K562 (cell line): ENCODE results near the gene TMEM192. TPM values are rescaled to one million over a fixed set of nuclear protein-coding genes. Genes with fewer than 3 reads are reported as not detected.

ENCODE experiments used
- ATAC-seq: fragments of 200-7000 bp; cut with Tn5 transposase; 3 replicates; pipeline ENCODE4 v1.9.1; 2020; ENCODE audit warnings: moderate library complexity
- BruUV-seq: library from RNA; stranded (reverse); fragments of 400-500 nt; replicated peaks from 2 replicates; lab custom pipeline; 2021; lab: Mats Ljungman, UMichigan
- CTCF ChIA-PET: fragments of 300-600 bp; formaldehyde crosslinking; extraction: SDS; loops from one replicate; lab custom pipeline; 2021; ENCODE audit warnings: low intra/inter-chr PET ratio; lab: Yijun Ruan, JAX
- POLR2A ChIA-PET: fragments of 300-600, 350-650 bp; sonication (Branson Sonifier 250); formaldehyde crosslinking; extraction: SDS; loops from one replicate; lab custom pipeline; 2021; ENCODE audit warnings: antibody characterized with exemption, inconsistent platforms; lab: Yijun Ruan, JAX
- DNase-seq, 4 experiments: peaks; one replicate each; pipeline versions ENCODE4 v3.0.0 to v3.0.0-alpha.2; 2011 to 2018; ENCODE audit warnings: low spot score in 3 of 4, mixed read lengths in 3 of 4; ENCODE audit errors: extremely low read depth in 1 of 4
- FAIRE-seq: peaks from 2 replicates; lab custom pipeline; 2011; peaks lifted over from hg19 to GRCh38; lab: Jason Lieb, UNC
- H2AFZ ChIP-seq: 2 replicates; pipeline ENCODE4 v1.6.0; 2011; ENCODE audit warnings: low read depth, low read length, control low read depth, inconsistent platforms
- H3K27ac ChIP-seq: fragments of 200-600 bp; 3 replicates; pipeline ENCODE4 v1.8.0; 2011; ENCODE audit warnings: low read depth, mild to moderate bottlenecking, control low read depth, inconsistent platforms, low read length, moderate library complexity, mixed read lengths; ENCODE audit errors: extremely low read depth
- H3K27me3 ChIP-seq, 2 experiments: fragments of 300-600 bp in 1 of 2; 2 replicates in 1 of 2; 3 replicates in 1 of 2; pipeline versions ENCODE4 v1.6.0 to v1.8.0; 2011; ENCODE audit warnings: inconsistent platforms in 2 of 2, low read length in 2 of 2, mild to moderate bottlenecking in 1 of 2, mixed read lengths in 1 of 2, moderate library complexity in 1 of 2; ENCODE audit not compliant: control insufficient read depth in 2 of 2, insufficient read depth in 2 of 2
- H3K36me3 ChIP-seq: fragments of 300-600 bp; 3 replicates; pipeline ENCODE4 v1.8.0; 2011; ENCODE audit warnings: mild to moderate bottlenecking, low read length, inconsistent platforms; ENCODE audit not compliant: control insufficient read depth, insufficient read depth
- H3K4me1 ChIP-seq, 2 experiments: fragments of 200-600 bp in 1 of 2; replicated peaks in 1 of 2; 2 replicates in 1 of 2; 3 replicates in 1 of 2; pipeline versions ENCODE4 v1.5.1 to v1.8.0; 2011; ENCODE audit warnings: inconsistent platforms in 2 of 2, low read length in 2 of 2, mild to moderate bottlenecking in 1 of 2, mixed read lengths in 1 of 2, moderate library complexity in 1 of 2; ENCODE audit not compliant: control insufficient read depth in 2 of 2, insufficient read depth in 2 of 2
- H3K4me2 ChIP-seq: 2 replicates; pipeline ENCODE4 v1.6.1; 2011; ENCODE audit warnings: low read length, control low read depth, inconsistent platforms, mixed read lengths; ENCODE audit not compliant: insufficient read depth
- H3K4me3 ChIP-seq: fragments of 200-600 bp; sonication (generic), shearing (Covaris generic); 2 replicates; pipeline ENCODE4 v1.5.1; 2016; ENCODE audit warnings: control low read depth, inconsistent platforms
- H3K79me2 ChIP-seq: fragments of 200-600 bp; 3 replicates; pipeline ENCODE4 v1.8.0; 2011; ENCODE audit warnings: low read length, inconsistent platforms; ENCODE audit not compliant: control insufficient read depth, insufficient read depth
- H3K9ac ChIP-seq, 2 experiments: 2 replicates each; pipeline versions ENCODE4 v1.6.0 to v1.6.1; 2011; ENCODE audit warnings: low read depth in 2 of 2, low read length in 2 of 2, control low read depth in 1 of 2, inconsistent platforms in 1 of 2, mild to moderate bottlenecking in 1 of 2, mixed read lengths in 1 of 2; ENCODE audit not compliant: insufficient read depth in 1 of 2
- H3K9me1 ChIP-seq: one replicate; pipeline ENCODE4 v1.6.0; 2011; ENCODE audit warnings: inconsistent platforms, mild to moderate bottlenecking, low read length, moderate library complexity; ENCODE audit not compliant: control insufficient read depth, insufficient read depth
- H3K9me3 ChIP-seq: replicated peaks from 2 replicates; pipeline ENCODE4 v1.5.1; 2011; ENCODE audit warnings: low read depth, low read length, inconsistent platforms; ENCODE audit not compliant: control insufficient read depth, insufficient read depth
- H4K20me1 ChIP-seq: replicated peaks from 2 replicates; pipeline ENCODE4 v1.6.1; 2011; ENCODE audit warnings: low read length, inconsistent platforms, mixed read lengths; ENCODE audit not compliant: control insufficient read depth, insufficient read depth
- KDM5B ChIP-seq: fragments of 200-600 bp; sonication (generic); IDR thresholded peaks from 2 replicates; pipeline ENCODE4 v1.6.1; 2012; ENCODE audit warnings: low read depth, mild to moderate bottlenecking, moderate library complexity, low read length, control low read depth, inconsistent platforms; ENCODE audit not compliant: insufficient replicate concordance
- LCOR ChIP-seq: sonication (generic); formaldehyde crosslinking; IDR thresholded peaks from 2 replicates; pipeline ENCODE4 v1.8.0; 2022; ENCODE audit warnings: mild to moderate bottlenecking, missing genetic modification reagents
- MECOM ChIP-seq: fragments of 250-450 bp; sonication (Bioruptor Pico); IDR thresholded peaks from 2 replicates; pipeline ENCODE4 v1.8.0; 2022; ENCODE audit warnings: inconsistent platforms
- PHF21A ChIP-seq: fragments of 450-650 bp; IDR thresholded peaks from 2 replicates; pipeline ENCODE4 v1.6.1; 2017; ENCODE audit warnings: low read depth, borderline replicate concordance
- SIX5 ChIP-seq, 2 experiments: IDR thresholded peaks; 2 replicates each; pipeline ENCODE4 v1.6.1; 2011; ENCODE audit warnings: low read length in 2 of 2, borderline replicate concordance in 1 of 2, low read depth in 1 of 2, mild to moderate bottlenecking in 1 of 2, moderate library complexity in 1 of 2; ENCODE audit not compliant: insufficient read depth in 1 of 2
- SMAD4 ChIP-seq: fragments of 250-450 bp; sonication (Bioruptor Pico); conservative IDR thresholded peaks from 2 replicates; pipeline ENCODE4 v1.8.0; 2021; ENCODE audit warnings: inconsistent platforms, mild to moderate bottlenecking, moderate library complexity
- SMARCB1 ChIP-seq: IDR thresholded peaks from 2 replicates; pipeline ENCODE4 v1.6.1; 2011; ENCODE audit warnings: improper control_type of control experiment, low read depth; ENCODE audit not compliant: insufficient read length
- TAF9B ChIP-seq: fragments of 450-650 bp; IDR thresholded peaks from 2 replicates; pipeline ENCODE4 v1.6.1; 2018; ENCODE audit warnings: mild to moderate bottlenecking; ENCODE audit not compliant: partially characterized antibody
- TCF7 ChIP-seq: sonication (generic); IDR thresholded peaks from 2 replicates; pipeline ENCODE4 v1.6.1; 2016; ENCODE audit warnings: antibody characterized with exemption, borderline replicate concordance
- TGIF2 ChIP-seq: sonication (generic); formaldehyde crosslinking; IDR thresholded peaks from 2 replicates; pipeline ENCODE4 v1.8.1; 2022; ENCODE audit warnings: mild to moderate bottlenecking, missing genetic modification reagents, moderate library complexity
- THAP12 ChIP-seq: fragments of 250-450 bp; sonication (Bioruptor Pico); IDR thresholded peaks from 2 replicates; pipeline ENCODE4 v1.9.0; 2021; ENCODE audit warnings: mild to moderate bottlenecking, inconsistent platforms
- TOE1 ChIP-seq, 2 experiments: fragments of 450-650 bp in 1 of 2; sonication (generic) in 1 of 2; formaldehyde crosslinking in 1 of 2; IDR thresholded peaks; 2 replicates each; pipeline versions ENCODE4 v1.7.1 to v1.8.0; 2016 to 2022; ENCODE audit warnings: borderline replicate concordance in 2 of 2, mild to moderate bottlenecking in 2 of 2, antibody characterized with exemption in 1 of 2, inconsistent platforms in 1 of 2, low read depth in 1 of 2, missing genetic modification reagents in 1 of 2, moderate library complexity in 1 of 2
- ZBTB1 ChIP-seq: sonication (generic); formaldehyde crosslinking; IDR thresholded peaks from 2 replicates; pipeline ENCODE4 v1.8.1; 2023; ENCODE audit warnings: missing genetic modification reagents, low read depth, mild to moderate bottlenecking, borderline replicate concordance
- ZBTB17 ChIP-seq: fragments of 450-650 bp; formaldehyde crosslinking; IDR thresholded peaks from 2 replicates; pipeline ENCODE4 v1.4.0; 2020; ENCODE audit warnings: mild to moderate bottlenecking
- ZNF277 ChIP-seq: fragments of 250-450 bp; sonication (Bioruptor Pico); IDR thresholded peaks from 2 replicates; pipeline ENCODE4 v1.8.0; 2022; ENCODE audit warnings: inconsistent platforms, mild to moderate bottlenecking, moderate library complexity, borderline replicate concordance
- ZNF551 ChIP-seq: fragments of 250-450 bp; sonication (Bioruptor Pico); IDR thresholded peaks from 2 replicates; pipeline ENCODE4 v1.5.0; 2021; ENCODE audit warnings: mild to moderate bottlenecking, moderate library complexity
- whole genome bisulfite sequencing: fragments of 100-300 bp; shearing (Covaris generic); methylation state at CpG from one replicate; pipeline ENCODE4 v1.1.6; 2016; ENCODE audit warnings: low coverage, mixed read lengths; ENCODE audit not compliant: insufficient coverage; ENCODE audit errors: missing lambda C conversion rate; 5-methylcytosine and 5-hydroxymethylcytosine counted together
- in situ Hi-C: fragments of 300-500 bp; cut with MboI; formaldehyde crosslinking; loops from 4 replicates; pipeline ENCODE4 v1.15.0; 2018; ENCODE audit warnings: inconsistent platforms, mixed read lengths
- intact Hi-C: fragments of 100-400 bp; cut with micrococcal nuclease; formaldehyde crosslinking; loops from 2 replicates; pipeline ENCODE4 v1.14.2; 2022
- polyA plus RNA-seq, 8 experiments: library from polyadenylated mRNA; depleted of rRNA in 4 of 8; stranded (reverse) in 5 of 8; unstranded in 3 of 8; fragments of >200 nt; fragmentation: Nextera tagmentation in 2 of 8; fragmentation: Illumina TruSeq in 1 of 8; extraction: Ambion mirVana in 2 of 8; extraction: Trizol in 1 of 8; gene quantifications; 2 replicates each; pipeline versions ENCODE4 v1.2.1 to v1.2.3, GENCODE V29; 2011 to 2014; ENCODE audit warnings: inconsistent platforms in 1 of 8, missing spikeins in 1 of 8
- total RNA-seq, 7 experiments: library from RNA; depleted of rRNA in 6 of 7; stranded (reverse); fragments of >200 nt in 6 of 7; fragmentation: Illumina TruSeq in 2 of 7; extraction: Trizol in 2 of 7; gene quantifications; 2 replicates each; pipeline versions ENCODE4 v1.2.1 to v1.2.3, GENCODE V29; 2011 to 2021; ENCODE audit warnings: low replicate concordance in 1 of 7
- TF ChIP-seq, protein P1 (sequence below): fragments of 450-650 bp; IDR thresholded peaks from 2 replicates; pipeline ENCODE4 v1.6.1; 2016; ENCODE audit warnings: low read depth, mild to moderate bottlenecking, moderate library complexity
- TF ChIP-seq, protein P2 (sequence below), 2 experiments: fragments of 250-450 bp in 1 of 2; fragments of 450-650 bp in 1 of 2; sonication (Bioruptor Pico) in 1 of 2; IDR thresholded peaks; 2 replicates each; pipeline versions ENCODE4 v1.6.1 to v1.8.0; 2016 to 2021; ENCODE audit warnings: mild to moderate bottlenecking in 2 of 2, moderate library complexity in 2 of 2, missing compliant biosample characterization in 1 of 2, missing genetic modification characterization in 1 of 2

The TMEM192 gene
- total and polyA plus RNA-seq, 9 of the 15 experiments (the other 6 are each of a cell fraction or from before 2014, with no cell fraction given) = 4.4 to 28.5 (median 13.3) TPM

DNA sequence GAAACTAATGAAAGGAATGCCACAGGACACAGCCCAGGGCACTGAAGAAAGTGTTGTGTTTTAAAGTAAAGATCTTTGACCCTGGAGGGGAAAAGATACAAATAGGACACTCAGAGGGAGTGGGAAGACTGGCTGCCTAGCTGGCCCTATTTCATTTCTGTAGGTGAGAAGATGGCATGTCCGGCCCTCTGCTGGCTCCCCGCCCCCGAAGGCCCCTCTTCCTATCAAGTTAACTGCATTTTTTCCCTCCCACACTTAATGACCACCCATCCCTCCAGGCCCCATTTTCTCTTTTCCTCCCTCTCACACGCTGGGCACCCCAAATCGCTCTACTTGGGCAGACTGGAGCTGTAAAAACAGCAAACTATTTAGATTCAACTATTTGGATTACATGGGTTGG, 64.5 kb downstream of the TMEM192 start:
- Histone ChIP-seq H3K9me3 (no peaks in the 10 kb centered on the region), H3K79me2 (no peaks in the 10 kb centered on the region), H3K4me3 (no peak overlapping the region), H3K27ac (no peak overlapping the region), H4K20me1 (no peaks in the 10 kb centered on the region), H3K4me1 (no peaks in the 10 kb centered on the region), H3K9ac (no peak overlapping the region), H3K36me3 (no peaks in the 10 kb centered on the region), H2AFZ (no peak overlapping the region), H3K9me1 (no peaks in the 10 kb centered on the region), H3K4me2 (no peak overlapping the region), H3K27me3 (peaks cover 0 to 8% of the 10 kb centered on the region in 2 experiments; a peak in 2 of 5 replicates)
- CTCF ChIA-PET = no interaction called here
- no TSS peak for BruUV-seq
- no peak for ATAC-seq
- intact Hi-C loops = no loop called here
- WGBS = 0% methylated on average over 3 of the region's 5 CpGs
- in situ Hi-C loops = no loop called here
- DNase-seq = no peak
- POLR2A ChIA-PET = interaction anchor here (0.7 kb wide), 1 partner anchor 584 kb away, joined by 3 read pairs; no protein-coding TSS in a partner anchor
- FAIRE-seq = no peak
- TF ChIP-seq PHF21A (no peak), SIX5 (IDR thresholded peaks at IDR 0.05; ENCODE audit: borderline replicate concordance in 1 of 2, insufficient read depth in 1 of 2, low read depth in 1 of 2, low read length in 2 of 2) (no peak), TAF9B (no peak), TOE1 (IDR thresholded peaks at IDR 0.05; ENCODE audit: borderline replicate concordance) (no peak), TOE1 (CRISPR knock-in tag; IDR thresholded peaks at IDR 0.05; ENCODE audit: borderline replicate concordance, low read depth) (no peak), ZBTB1 (CRISPR knock-in tag) (no peak), TCF7 (no peak), SMAD4 (CRISPR knock-in tag) (no peak), THAP12 (CRISPR knock-in tag) (no peak), SMARCB1 (no peak), LCOR (CRISPR knock-in tag) (no peak), TGIF2 (no peak), KDM5B (no peak), ZBTB17 (CRISPR knock-in tag) (no peak), MECOM (no peak), ZNF277 (CRISPR knock-in tag) (no peak), ZNF551 (no peak)
- TF ChIP-seq, protein P1, sequence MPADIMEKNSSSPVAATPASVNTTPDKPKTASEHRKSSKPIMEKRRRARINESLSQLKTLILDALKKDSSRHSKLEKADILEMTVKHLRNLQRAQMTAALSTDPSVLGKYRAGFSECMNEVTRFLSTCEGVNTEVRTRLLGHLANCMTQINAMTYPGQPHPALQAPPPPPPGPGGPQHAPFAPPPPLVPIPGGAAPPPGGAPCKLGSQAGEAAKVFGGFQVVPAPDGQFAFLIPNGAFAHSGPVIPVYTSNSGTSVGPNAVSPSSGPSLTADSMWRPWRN = no peak
- TF ChIP-seq, protein P2, sequence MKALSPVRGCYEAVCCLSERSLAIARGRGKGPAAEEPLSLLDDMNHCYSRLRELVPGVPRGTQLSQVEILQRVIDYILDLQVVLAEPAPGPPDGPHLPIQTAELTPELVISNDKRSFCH (CRISPR knock-in tag; IDR thresholded peaks at IDR 0.05) = no peak
- TF ChIP-seq, protein P2 (tag; IDR thresholded peaks at IDR 0.05) = no peak
